ENCODE data around the gene ACOX1.

DNA sequence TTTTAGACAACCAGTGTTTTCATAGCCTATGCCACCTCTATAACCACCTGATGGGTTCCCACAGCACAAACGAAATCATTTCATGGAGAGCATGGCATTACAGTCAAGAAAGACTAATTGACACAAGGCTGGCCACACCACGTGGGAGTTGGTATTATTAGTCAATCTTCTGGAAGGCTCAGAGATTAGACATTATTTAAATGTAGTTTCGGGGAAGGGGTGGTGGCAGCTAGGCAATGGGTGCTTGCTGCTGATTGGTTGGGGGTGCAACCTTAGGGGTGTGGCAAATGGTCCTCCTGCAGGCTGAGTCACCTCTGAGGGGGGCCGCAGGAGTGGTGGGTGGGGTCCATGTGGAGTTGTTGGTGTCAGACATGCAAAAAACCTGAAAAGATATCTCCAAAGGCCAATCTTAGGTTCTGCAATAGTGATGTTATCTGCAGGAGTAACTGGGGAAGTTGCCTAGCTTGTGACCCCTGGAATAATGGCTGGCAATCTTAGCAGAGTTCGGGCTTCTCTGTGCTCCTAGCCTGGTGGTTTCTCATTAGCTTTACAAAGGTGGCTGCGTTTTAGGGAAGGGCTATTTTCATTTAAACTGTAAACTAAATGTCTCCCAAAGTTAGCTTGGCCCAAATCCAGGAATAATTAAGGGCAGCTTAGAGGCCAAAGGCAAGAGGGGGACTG, 4.7 kb upstream of the ACOX1 start:
- TF ChIP-seq, protein P1, sequence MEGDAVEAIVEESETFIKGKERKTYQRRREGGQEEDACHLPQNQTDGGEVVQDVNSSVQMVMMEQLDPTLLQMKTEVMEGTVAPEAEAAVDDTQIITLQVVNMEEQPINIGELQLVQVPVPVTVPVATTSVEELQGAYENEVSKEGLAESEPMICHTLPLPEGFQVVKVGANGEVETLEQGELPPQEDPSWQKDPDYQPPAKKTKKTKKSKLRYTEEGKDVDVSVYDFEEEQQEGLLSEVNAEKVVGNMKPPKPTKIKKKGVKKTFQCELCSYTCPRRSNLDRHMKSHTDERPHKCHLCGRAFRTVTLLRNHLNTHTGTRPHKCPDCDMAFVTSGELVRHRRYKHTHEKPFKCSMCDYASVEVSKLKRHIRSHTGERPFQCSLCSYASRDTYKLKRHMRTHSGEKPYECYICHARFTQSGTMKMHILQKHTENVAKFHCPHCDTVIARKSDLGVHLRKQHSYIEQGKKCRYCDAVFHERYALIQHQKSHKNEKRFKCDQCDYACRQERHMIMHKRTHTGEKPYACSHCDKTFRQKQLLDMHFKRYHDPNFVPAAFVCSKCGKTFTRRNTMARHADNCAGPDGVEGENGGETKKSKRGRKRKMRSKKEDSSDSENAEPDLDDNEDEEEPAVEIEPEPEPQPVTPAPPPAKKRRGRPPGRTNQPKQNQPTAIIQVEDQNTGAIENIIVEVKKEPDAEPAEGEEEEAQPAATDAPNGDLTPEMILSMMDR (IDR thresholded peaks at IDR 0.05; ENCODE audit: low read depth, low read length, missing input control) = no peak
- TF ChIP-seq, protein P2, sequence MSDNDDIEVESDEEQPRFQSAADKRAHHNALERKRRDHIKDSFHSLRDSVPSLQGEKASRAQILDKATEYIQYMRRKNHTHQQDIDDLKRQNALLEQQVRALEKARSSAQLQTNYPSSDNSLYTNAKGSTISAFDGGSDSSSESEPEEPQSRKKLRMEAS (IDR thresholded peaks at IDR 0.05) = no peak
